ENCODE results near the gene IL17C.

IL17C gene

DNA sequence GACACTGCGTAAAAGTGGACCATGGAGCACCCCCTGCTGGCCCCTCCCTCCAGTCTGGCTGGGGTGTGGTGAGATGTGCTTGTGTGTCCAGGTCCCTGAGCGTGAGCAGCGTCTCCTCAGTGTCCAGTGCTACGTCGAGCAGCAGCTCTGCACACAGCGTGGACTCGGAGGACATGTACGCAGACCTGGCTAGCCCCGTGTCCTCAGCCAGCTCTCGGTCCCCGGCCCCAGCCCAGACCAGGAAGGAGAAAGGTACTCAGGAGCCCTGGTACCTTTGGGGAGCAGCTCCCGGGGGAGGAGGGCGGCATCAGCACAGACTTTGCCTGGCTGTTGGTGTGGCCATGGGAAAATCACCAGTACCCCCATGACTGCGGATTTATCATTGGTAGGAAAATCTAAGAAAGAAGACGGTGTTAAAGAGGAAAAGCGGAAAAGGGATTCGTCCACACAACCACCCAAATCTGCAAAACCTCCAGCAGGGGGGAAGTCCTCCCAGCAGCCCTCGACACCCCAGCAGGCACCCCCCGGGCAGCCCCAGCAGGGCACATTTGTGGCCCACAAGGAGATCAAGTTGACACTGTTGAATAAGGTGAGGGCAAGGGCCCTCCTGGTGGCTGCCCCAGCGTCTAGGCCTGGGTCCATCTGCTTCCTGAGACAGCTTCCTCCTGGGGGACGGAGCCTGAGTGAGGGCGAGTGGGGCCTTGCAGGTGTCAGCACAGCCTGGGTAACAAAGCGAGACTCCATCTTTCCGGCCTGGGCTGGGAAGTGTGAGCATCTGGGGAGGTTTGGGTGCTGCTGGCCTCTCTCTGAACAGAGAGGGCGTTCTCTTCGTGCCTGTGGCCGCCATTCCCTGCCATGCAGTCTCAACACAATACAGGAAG lies 10.6 kb upstream of the IL17C start:
- DNase-seq (ENCODE audit: low read depth): no peak
- TF ChIP-seq, protein P1, sequence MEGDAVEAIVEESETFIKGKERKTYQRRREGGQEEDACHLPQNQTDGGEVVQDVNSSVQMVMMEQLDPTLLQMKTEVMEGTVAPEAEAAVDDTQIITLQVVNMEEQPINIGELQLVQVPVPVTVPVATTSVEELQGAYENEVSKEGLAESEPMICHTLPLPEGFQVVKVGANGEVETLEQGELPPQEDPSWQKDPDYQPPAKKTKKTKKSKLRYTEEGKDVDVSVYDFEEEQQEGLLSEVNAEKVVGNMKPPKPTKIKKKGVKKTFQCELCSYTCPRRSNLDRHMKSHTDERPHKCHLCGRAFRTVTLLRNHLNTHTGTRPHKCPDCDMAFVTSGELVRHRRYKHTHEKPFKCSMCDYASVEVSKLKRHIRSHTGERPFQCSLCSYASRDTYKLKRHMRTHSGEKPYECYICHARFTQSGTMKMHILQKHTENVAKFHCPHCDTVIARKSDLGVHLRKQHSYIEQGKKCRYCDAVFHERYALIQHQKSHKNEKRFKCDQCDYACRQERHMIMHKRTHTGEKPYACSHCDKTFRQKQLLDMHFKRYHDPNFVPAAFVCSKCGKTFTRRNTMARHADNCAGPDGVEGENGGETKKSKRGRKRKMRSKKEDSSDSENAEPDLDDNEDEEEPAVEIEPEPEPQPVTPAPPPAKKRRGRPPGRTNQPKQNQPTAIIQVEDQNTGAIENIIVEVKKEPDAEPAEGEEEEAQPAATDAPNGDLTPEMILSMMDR (conservative IDR thresholded peaks at IDR 0.05; ENCODE audit: low read depth, low read length): no peak

DNA sequence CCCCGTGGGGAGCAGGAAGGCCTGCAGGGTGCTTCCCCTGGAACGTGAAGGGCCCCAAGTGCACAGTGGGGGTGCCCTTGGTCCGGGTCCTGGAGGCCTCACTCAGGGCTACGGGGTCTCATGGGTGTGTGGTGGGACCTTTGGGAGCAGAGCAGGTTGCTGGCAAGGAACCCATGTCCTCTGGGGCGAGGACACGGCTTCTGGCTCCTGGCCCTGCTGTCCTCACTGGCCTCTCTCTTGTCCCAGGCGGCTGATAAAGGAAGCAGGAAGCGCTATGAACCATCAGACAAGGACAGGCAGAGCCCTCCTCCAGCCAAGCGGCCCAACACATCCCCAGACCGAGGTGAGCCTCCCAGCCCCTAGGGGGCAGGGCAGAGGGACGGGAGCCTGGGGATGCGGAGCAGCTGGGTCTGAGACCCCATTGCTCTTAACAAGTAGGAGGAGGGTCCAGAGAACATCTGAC lies 9.8 kb upstream of the IL17C start:
- TF ChIP-seq, protein P1 (conservative IDR thresholded peaks at IDR 0.05; ENCODE audit: low read depth, low read length): peak; percentile 55
- peak; percentile 26 for DNase-seq (ENCODE audit: low read depth)
- H3K4me3 ChIP-seq (ENCODE audit: low read depth, low read length): no peak overlapping the region

More for the DNA sequence above, 10.6 kb upstream of the IL17C start:
- H3K4me3 ChIP-seq (ENCODE audit: low read depth, low read length): no peak overlapping the region

DNA sequence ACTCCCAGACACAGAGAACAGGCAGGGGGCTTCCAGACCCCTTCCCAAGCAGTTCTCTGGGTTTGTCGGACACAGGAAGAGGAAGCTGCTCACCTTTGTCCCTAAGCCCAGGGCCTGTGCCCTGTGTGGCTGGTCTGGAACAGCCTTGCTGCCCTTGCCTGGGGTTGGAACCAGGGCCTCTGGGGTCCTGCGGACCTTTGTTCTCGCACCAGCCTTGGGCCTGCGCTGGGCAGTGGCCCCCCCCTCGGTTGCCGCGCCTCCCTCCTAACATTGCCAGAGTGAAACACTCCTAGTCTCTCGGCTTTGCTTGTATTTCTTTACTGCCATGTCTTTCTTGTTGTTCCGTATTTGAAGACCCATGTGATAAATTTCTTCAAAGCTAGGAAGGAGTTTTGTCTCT lies 8.5 kb upstream of the IL17C start:
- no peak overlapping the region for H3K4me3 ChIP-seq (ENCODE audit: low read depth, low read length)
- TF ChIP-seq, protein P1 (conservative IDR thresholded peaks at IDR 0.05; ENCODE audit: low read depth, low read length): no peak
- no peak for DNase-seq (ENCODE audit: low read depth)

DNA sequence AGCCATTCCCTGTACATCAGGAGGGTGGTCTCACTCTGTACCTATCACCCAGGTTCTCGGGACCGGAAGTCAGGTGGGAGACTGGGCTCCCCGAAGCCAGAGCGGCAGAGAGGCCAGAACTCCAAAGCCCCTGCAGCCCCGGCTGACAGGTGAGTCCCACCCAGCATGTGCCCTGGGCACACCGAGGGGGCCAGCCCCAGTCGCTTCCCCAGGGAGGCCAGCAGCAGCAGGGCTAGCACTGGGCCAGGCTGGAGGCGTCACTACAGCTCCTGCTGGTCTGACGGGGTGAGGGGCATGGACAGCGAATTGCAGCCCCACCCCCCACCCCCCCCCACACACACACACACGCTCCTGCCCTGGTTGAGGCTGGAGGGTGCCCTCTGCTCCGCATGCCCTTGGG lies 7.9 kb upstream of the IL17C start:
- DNase-seq (ENCODE audit: low read depth): no peak
- no peak overlapping the region for H3K4me3 ChIP-seq (ENCODE audit: low read depth, low read length)
- TF ChIP-seq, protein P1 (conservative IDR thresholded peaks at IDR 0.05; ENCODE audit: low read depth, low read length): no peak

DNA sequence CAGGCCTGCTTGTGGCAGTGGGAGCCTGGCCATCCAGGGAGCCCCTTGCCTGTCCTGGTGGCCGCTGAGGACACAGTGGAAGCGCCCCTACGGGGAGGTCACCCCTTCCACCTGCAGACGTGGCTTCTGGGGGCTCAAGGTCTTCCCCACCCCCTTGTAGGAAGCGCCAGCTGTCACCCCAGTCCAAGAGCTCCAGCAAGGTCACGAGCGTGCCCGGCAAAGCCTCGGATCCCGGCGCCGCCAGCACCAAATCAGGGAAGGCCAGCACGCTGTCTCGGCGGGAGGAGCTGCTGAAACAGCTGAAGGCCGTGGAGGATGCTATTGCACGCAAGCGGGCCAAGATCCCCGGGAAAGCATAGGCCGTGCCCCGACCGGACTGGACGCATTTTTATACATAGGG lies 7.4 kb upstream of the IL17C start:
- TF ChIP-seq, protein P1 (conservative IDR thresholded peaks at IDR 0.05; ENCODE audit: low read depth, low read length): no peak
- no peak overlapping the region for H3K4me3 ChIP-seq (ENCODE audit: low read depth, low read length)
- no peak for DNase-seq (ENCODE audit: low read depth)

DNA sequence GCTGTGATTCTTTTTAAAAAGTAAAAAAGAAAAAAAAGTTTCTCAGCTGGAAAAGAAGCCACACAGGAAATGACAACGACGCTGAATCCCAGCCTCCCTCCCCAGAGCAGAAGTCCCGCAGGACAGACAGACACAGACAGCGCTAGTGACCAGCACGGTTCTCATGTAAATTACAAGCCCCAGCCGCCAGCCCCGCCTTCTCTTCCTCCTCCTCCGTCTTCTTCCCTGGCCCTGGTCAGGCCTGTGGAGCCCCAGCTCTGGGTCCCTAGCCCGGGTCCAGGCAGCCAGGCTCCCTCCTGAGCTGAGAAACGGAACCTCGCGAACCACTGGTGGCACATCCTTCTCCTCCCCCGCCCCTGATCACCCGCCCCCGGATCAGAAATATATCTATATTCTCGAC lies 7.0 kb upstream of the IL17C start:
- no peak overlapping the region for H3K4me3 ChIP-seq (ENCODE audit: low read depth, low read length)
- DNase-seq (ENCODE audit: low read depth): no peak
- TF ChIP-seq, protein P1 (conservative IDR thresholded peaks at IDR 0.05; ENCODE audit: low read depth, low read length): no peak

All from choroid plexus epithelial cell (primary cell).